GM12878 (cell line): ENCODE measurements around the gene MPZL1. TPM values are rescaled to one million over a fixed set of nuclear protein-coding genes. Genes with fewer than 3 reads are reported as not detected.

Source experiments
- ATAC-seq: fragments of 200-7000 bp; cut with Tn5 transposase; 3 replicates; pipeline ENCODE4 v1.9.1; 2020; ENCODE audit warnings: mild to moderate bottlenecking, moderate library complexity
- BruUV-seq: library from RNA; stranded (reverse); fragments of 400-500 nt; replicated peaks from 2 replicates; lab custom pipeline; 2021; lab: Mats Ljungman, UMichigan
- CTCF ChIA-PET: fragments of 300-600 bp; sonication (Branson Sonifier 250); formaldehyde crosslinking; extraction: SDS; loops from one replicate; lab custom pipeline; 2021; ENCODE audit warnings: inconsistent platforms; lab: Yijun Ruan, JAX
- POLR2A ChIA-PET: fragments of 350-600 bp; formaldehyde crosslinking; extraction: SDS; loops from one replicate; lab custom pipeline; 2021; ENCODE audit warnings: inconsistent platforms; lab: Charles Lee
- RAD21 ChIA-PET: fragments of 300-600 bp; sonication (Branson Sonifier 250); formaldehyde crosslinking; loops from one replicate; lab custom pipeline; 2023; ENCODE audit warnings: antibody characterized with exemption; ENCODE audit not compliant: unreplicated experiment; lab: Charles Lee
- SMC1A ChIA-PET: fragments of 300-600 bp; sonication (Branson Sonifier 250); formaldehyde crosslinking; loops from one replicate; lab custom pipeline; 2023; ENCODE audit not compliant: unreplicated experiment, uncharacterized antibody; lab: Charles Lee
- DNase-seq: peaks from one replicate; pipeline ENCODE4 v3.0.0-alpha.2; 2011; ENCODE audit warnings: low read depth, low spot score
- FAIRE-seq: peaks from 3 replicates; lab custom pipeline; 2011; peaks lifted over from hg19 to GRCh38; lab: Jason Lieb, UNC
- H2AFZ ChIP-seq: 2 replicates; pipeline ENCODE4 v1.6.0; 2011; ENCODE audit warnings: low read depth, low read length, control low read depth; ENCODE audit not compliant: control insufficient read depth
- H3K27ac ChIP-seq: 2 replicates; pipeline ENCODE4 v1.5.1; 2011; ENCODE audit warnings: control low read depth; ENCODE audit not compliant: control insufficient read depth, insufficient read depth
- H3K27me3 ChIP-seq, 2 experiments: replicated peaks in 1 of 2; 2 replicates each; pipeline versions ENCODE4 v1.6.0 to v1.6.1; 2011; ENCODE audit warnings: low read length in 1 of 2; ENCODE audit not compliant: control insufficient read depth in 2 of 2, insufficient read depth in 2 of 2
- H3K36me3 ChIP-seq, 2 experiments: 2 replicates each; pipeline ENCODE4 v1.5.1; 2011; ENCODE audit warnings: low read length in 1 of 2; ENCODE audit not compliant: control insufficient read depth in 2 of 2, insufficient read depth in 2 of 2
- H3K4me1 ChIP-seq: 2 replicates; pipeline ENCODE4 v1.6.1; 2011; ENCODE audit warnings: mild to moderate bottlenecking, low read length, moderate library complexity, mixed read lengths; ENCODE audit not compliant: control insufficient read depth, insufficient read depth
- H3K4me2 ChIP-seq: 2 replicates; pipeline ENCODE4 v1.6.0; 2011; ENCODE audit warnings: control low read depth; ENCODE audit not compliant: control insufficient read depth, insufficient read depth
- H3K4me3 ChIP-seq: fragments of 200-600 bp; sonication (generic); 2 replicates; pipeline ENCODE4 v1.5.1; 2016
- H3K79me2 ChIP-seq: 2 replicates; pipeline ENCODE4 v1.6.0; 2011; ENCODE audit warnings: low read length; ENCODE audit not compliant: control insufficient read depth, insufficient read depth
- H3K9ac ChIP-seq: 2 replicates; pipeline ENCODE4 v1.8.0; 2011; ENCODE audit warnings: low read length, control low read depth, mixed read lengths; ENCODE audit not compliant: control insufficient read depth, insufficient read depth
- H3K9me3 ChIP-seq: replicated peaks from 3 replicates; pipeline ENCODE4 v1.5.1; 2011; ENCODE audit warnings: mild to moderate bottlenecking, low read length; ENCODE audit not compliant: control insufficient read depth, insufficient read depth
- H4K20me1 ChIP-seq: 2 replicates; pipeline ENCODE4 v1.6.0; 2011; ENCODE audit not compliant: control insufficient read depth, insufficient read depth
- IKZF2 ChIP-seq, 2 experiments: fragments of 450-650 bp; IDR thresholded peaks; 2 replicates each; pipeline ENCODE4 v1.6.1; 2017; ENCODE audit warnings: mild to moderate bottlenecking in 2 of 2, moderate library complexity in 2 of 2
- JUNB ChIP-seq: IDR thresholded peaks from 2 replicates; pipeline ENCODE4 v1.6.1; 2016; ENCODE audit warnings: antibody characterized with exemption, mild to moderate bottlenecking
- NBN ChIP-seq: fragments of 450-650 bp; IDR thresholded peaks from 2 replicates; pipeline ENCODE4 v1.6.1; 2016
- WGBS: methylation state at CpG from one replicate; pipeline ENCODE4 v1.1.6; 2016; ENCODE audit warnings: low lambda C conversion rate; ENCODE audit not compliant: insufficient replicate concordance, insufficient coverage; ENCODE audit errors: missing lambda C conversion rate; 5-methylcytosine and 5-hydroxymethylcytosine counted together
- in situ Hi-C: fragments of 300-500 bp; cut with MboI; formaldehyde crosslinking; loops from 9 replicates; pipeline ENCODE4 v1.14.3; 2018; ENCODE audit warnings: mixed read lengths
- intact Hi-C: fragments of 100-400 bp; cut with micrococcal nuclease; formaldehyde crosslinking; loops from one replicate; pipeline ENCODE4 v1.14.2; 2022; ENCODE audit not compliant: unreplicated experiment
- polyA plus RNA-seq, 11 experiments: library from polyadenylated mRNA; depleted of rRNA in 4 of 11; unstranded in 6 of 11; stranded (reverse) in 5 of 11; fragments of >200 nt; fragmentation: Nextera tagmentation in 4 of 11; fragmentation: Illumina TruSeq in 1 of 11; extraction: Ambion mirVana in 4 of 11; extraction: Trizol in 1 of 11; gene quantifications; 1 replicate in 1 of 11; 2 replicates in 10 of 11; pipeline versions ENCODE4 v1.2.1 to v1.2.3, GENCODE V29; 2011 to 2016; ENCODE audit warnings: inconsistent platforms in 2 of 11, missing spikeins in 2 of 11, low read depth in 1 of 11
- total RNA-seq, 4 experiments: library from RNA; depleted of rRNA in 3 of 4; stranded (reverse); fragments of >200 nt in 3 of 4; fragmentation: Illumina TruSeq in 1 of 4; extraction: Trizol in 1 of 4; gene quantifications; 2 replicates each; pipeline versions ENCODE4 v1.2.1 to v1.2.3, GENCODE V29; 2013 to 2021
- TF ChIP-seq, protein P1 (sequence below): fragments of 450-650 bp; IDR thresholded peaks from 2 replicates; pipeline ENCODE4 v1.6.1; 2014; ENCODE audit warnings: mild to moderate bottlenecking
- TF ChIP-seq, protein P2 (sequence below): IDR thresholded peaks from 2 replicates; pipeline ENCODE4 v1.6.1; 2012; ENCODE audit warnings: mild to moderate bottlenecking, low read depth, low read length
- TF ChIP-seq, protein P3 (sequence below): fragments of 450-650 bp; IDR thresholded peaks from 2 replicates; pipeline ENCODE4 v1.6.1; 2017; ENCODE audit warnings: mild to moderate bottlenecking, moderate library complexity
- TF ChIP-seq, protein P4 (sequence below): fragments of 450-650 bp; IDR thresholded peaks from 2 replicates; pipeline ENCODE4 v1.6.1; 2016; ENCODE audit warnings: mild to moderate bottlenecking

Gene MPZL1
- total and polyA plus RNA-seq, 10 of the 15 experiments (the other 5 are each of a cell fraction or from before 2014, with no cell fraction given) = 9.8 to 60.9 (median 45.9) TPM

DNA sequence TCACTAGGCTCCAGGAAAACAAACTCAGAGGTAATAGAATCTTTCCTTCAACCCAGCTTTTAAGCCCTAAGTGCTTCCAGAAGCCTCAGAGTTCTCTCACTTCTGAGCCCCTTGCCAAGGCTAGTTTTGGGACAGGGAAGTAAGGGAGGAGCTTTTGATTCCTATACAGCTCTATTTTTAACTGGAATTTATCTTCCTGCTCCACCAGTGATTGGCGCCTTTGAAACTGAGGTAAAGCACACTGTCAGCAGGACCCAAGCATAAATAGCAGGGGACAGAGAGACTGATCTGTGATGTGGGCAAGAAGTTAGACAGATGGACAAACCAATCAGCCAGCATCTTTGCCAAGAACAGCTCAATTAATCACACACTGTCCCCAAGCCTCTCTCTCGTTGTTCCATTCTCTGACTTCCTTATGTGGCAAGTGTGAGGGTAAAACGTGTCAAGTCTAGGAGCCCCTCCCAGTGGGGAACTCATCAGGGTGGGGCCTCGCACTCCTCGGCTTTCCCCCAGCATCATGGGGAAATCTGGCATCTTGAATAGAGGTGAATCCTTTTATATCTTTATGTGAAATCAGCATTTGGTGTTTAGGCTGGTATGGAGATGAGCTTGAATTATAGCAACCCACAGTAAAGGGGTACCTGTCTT is 40.2 kb upstream of the MPZL1 start:
- Histone ChIP-seq H3K4me2 (no peak overlapping the region), H2AFZ (no peak overlapping the region), H3K27me3 (no peaks in the 10 kb centered on the region), H3K9me3 (no peaks in the 10 kb centered on the region), H3K36me3 (peaks cover 4 to 11% of the 10 kb centered on the region in 2 experiments), H3K4me1 (peaks cover 49% of the 10 kb centered on the region), H3K27ac (peak overlapping the region; percentile 36), H4K20me1 (no peaks in the 10 kb centered on the region), H3K9ac (no peak overlapping the region), H3K79me2 (peaks cover 28% of the 10 kb centered on the region), H3K4me3 (no peak overlapping the region)
- no peak for FAIRE-seq
- in situ Hi-C loops (no loop called here), intact Hi-C loops (no loop called here)
- ChIA-PET RAD21 (interaction anchor here (0.6 to 2.9 kb wide), 11 partner anchors 14 to 128 kb away, joined by 3 to 19 read pairs (median 4); partner anchors contain the start of gene CREG1), CTCF (interaction anchor here (1.2 to 4.0 kb wide), 10 partner anchors 13 to 572 kb away, joined by 3 to 30 read pairs (median 5); no protein-coding TSS in a partner anchor), SMC1A (interaction anchor here (0.6 to 10.3 kb wide), 11 partner anchors 9 to 141 kb away, joined by 3 to 170 read pairs (median 4); partner anchors contain the start of gene RCSD1), POLR2A (interaction anchor here (0.6 to 3.2 kb wide), 5 partner anchors 13 to 82 kb away, joined by 3 to 15 read pairs (median 4); partner anchors contain the start of gene RCSD1)
- BruUV-seq = no TSS peak
- TF ChIP-seq, protein P1, sequence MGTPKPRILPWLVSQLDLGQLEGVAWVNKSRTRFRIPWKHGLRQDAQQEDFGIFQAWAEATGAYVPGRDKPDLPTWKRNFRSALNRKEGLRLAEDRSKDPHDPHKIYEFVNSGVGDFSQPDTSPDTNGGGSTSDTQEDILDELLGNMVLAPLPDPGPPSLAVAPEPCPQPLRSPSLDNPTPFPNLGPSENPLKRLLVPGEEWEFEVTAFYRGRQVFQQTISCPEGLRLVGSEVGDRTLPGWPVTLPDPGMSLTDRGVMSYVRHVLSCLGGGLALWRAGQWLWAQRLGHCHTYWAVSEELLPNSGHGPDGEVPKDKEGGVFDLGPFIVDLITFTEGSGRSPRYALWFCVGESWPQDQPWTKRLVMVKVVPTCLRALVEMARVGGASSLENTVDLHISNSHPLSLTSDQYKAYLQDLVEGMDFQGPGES = no peak
- TF ChIP-seq, protein P2, sequence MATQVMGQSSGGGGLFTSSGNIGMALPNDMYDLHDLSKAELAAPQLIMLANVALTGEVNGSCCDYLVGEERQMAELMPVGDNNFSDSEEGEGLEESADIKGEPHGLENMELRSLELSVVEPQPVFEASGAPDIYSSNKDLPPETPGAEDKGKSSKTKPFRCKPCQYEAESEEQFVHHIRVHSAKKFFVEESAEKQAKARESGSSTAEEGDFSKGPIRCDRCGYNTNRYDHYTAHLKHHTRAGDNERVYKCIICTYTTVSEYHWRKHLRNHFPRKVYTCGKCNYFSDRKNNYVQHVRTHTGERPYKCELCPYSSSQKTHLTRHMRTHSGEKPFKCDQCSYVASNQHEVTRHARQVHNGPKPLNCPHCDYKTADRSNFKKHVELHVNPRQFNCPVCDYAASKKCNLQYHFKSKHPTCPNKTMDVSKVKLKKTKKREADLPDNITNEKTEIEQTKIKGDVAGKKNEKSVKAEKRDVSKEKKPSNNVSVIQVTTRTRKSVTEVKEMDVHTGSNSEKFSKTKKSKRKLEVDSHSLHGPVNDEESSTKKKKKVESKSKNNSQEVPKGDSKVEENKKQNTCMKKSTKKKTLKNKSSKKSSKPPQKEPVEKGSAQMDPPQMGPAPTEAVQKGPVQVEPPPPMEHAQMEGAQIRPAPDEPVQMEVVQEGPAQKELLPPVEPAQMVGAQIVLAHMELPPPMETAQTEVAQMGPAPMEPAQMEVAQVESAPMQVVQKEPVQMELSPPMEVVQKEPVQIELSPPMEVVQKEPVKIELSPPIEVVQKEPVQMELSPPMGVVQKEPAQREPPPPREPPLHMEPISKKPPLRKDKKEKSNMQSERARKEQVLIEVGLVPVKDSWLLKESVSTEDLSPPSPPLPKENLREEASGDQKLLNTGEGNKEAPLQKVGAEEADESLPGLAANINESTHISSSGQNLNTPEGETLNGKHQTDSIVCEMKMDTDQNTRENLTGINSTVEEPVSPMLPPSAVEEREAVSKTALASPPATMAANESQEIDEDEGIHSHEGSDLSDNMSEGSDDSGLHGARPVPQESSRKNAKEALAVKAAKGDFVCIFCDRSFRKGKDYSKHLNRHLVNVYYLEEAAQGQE = no peak
- TF ChIP-seq, protein P3, sequence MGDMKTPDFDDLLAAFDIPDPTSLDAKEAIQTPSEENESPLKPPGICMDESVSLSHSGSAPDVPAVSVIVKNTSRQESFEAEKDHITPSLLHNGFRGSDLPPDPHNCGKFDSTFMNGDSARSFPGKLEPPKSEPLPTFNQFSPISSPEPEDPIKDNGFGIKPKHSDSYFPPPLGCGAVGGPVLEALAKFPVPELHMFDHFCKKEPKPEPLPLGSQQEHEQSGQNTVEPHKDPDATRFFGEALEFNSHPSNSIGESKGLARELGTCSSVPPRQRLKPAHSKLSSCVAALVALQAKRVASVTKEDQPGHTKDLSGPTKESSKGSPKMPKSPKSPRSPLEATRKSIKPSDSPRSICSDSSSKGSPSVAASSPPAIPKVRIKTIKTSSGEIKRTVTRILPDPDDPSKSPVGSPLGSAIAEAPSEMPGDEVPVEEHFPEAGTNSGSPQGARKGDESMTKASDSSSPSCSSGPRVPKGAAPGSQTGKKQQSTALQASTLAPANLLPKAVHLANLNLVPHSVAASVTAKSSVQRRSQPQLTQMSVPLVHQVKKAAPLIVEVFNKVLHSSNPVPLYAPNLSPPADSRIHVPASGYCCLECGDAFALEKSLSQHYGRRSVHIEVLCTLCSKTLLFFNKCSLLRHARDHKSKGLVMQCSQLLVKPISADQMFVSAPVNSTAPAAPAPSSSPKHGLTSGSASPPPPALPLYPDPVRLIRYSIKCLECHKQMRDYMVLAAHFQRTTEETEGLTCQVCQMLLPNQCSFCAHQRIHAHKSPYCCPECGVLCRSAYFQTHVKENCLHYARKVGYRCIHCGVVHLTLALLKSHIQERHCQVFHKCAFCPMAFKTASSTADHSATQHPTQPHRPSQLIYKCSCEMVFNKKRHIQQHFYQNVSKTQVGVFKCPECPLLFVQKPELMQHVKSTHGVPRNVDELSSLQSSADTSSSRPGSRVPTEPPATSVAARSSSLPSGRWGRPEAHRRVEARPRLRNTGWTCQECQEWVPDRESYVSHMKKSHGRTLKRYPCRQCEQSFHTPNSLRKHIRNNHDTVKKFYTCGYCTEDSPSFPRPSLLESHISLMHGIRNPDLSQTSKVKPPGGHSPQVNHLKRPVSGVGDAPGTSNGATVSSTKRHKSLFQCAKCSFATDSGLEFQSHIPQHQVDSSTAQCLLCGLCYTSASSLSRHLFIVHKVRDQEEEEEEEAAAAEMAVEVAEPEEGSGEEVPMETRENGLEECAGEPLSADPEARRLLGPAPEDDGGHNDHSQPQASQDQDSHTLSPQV = no peak
- TF ChIP-seq, protein P4, sequence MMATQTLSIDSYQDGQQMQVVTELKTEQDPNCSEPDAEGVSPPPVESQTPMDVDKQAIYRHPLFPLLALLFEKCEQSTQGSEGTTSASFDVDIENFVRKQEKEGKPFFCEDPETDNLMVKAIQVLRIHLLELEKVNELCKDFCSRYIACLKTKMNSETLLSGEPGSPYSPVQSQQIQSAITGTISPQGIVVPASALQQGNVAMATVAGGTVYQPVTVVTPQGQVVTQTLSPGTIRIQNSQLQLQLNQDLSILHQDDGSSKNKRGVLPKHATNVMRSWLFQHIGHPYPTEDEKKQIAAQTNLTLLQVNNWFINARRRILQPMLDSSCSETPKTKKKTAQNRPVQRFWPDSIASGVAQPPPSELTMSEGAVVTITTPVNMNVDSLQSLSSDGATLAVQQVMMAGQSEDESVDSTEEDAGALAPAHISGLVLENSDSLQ = peak; percentile 30; the same call in 1 of the 2 replicates
- TF ChIP-seq IKZF2 (IDR thresholded peaks at IDR 0.05) (no peak), JUNB (no peak), NBN (no peak)
- 59% methylated on average over 5 of the region's 5 CpGs for WGBS
- DNase-seq = no peak
- peak; percentile 16; the same call in 2 of the 3 replicates for ATAC-seq
